B cell (primary cell): ENCODE results near the gene P4HA3. TPM values are rescaled to one million over a fixed set of nuclear protein-coding genes. Genes with fewer than 3 reads are reported as not detected.

Experiments
- ATAC-seq: fragments of 200-7000 bp; cut with Tn5 transposase; one replicate; pipeline ENCODE4 v1.10.0; 2021; ENCODE audit warnings: low read depth, mild to moderate bottlenecking, moderate number of reproducible peaks, moderate library complexity
- CTCF ChIA-PET: fragments of 350-600 bp; sonication (Branson Sonifier 250); formaldehyde crosslinking; loops from one replicate; lab custom pipeline; 2021; ENCODE audit warnings: antibody characterized with exemption, inconsistent platforms; lab: Charles Lee
- POLR2A ChIA-PET: fragments of 350-600 bp; sonication (Branson Sonifier 250); formaldehyde crosslinking; loops from one replicate; lab custom pipeline; 2021; ENCODE audit warnings: antibody characterized with exemption; lab: Charles Lee
- DNase-seq: peaks from one replicate; pipeline ENCODE4 v3.0.0; 2013
- H2AFZ ChIP-seq: 2 replicates; pipeline ENCODE4 v1.6.1; 2012; ENCODE audit warnings: mild to moderate bottlenecking, low read depth, low read length; ENCODE audit not compliant: insufficient read depth, poor library complexity, severe bottlenecking
- H3K27ac ChIP-seq, 2 donors: 1 replicate in 1 of 2; 2 replicates in 1 of 2; pipeline ENCODE4 v1.5.1; 2012 to 2013; ENCODE audit warnings: low read length in 2 of 2, mild to moderate bottlenecking in 2 of 2, moderate library complexity in 1 of 2
- H3K27me3 ChIP-seq, 4 experiments: fragments of 200-600 bp in 1 of 4; sonication (generic) in 1 of 4; replicated peaks in 1 of 4; 1 replicate in 2 of 4; 2 replicates in 2 of 4; pipeline versions ENCODE4 v1.6.1 to v1.7.0; 2013 to 2016; ENCODE audit warnings: low read length in 3 of 4, mild to moderate bottlenecking in 2 of 4, mixed read lengths in 1 of 4, moderate library complexity in 1 of 4; ENCODE audit not compliant: insufficient read depth in 4 of 4, control insufficient read depth in 3 of 4; ENCODE audit errors: control extremely low read depth in 1 of 4
- H3K36me3 ChIP-seq, 2 experiments: replicated peaks in 1 of 2; 1 replicate in 1 of 2; 2 replicates in 1 of 2; pipeline versions ENCODE4 v1.6.1 to v1.7.1; 2013; ENCODE audit warnings: low read length in 1 of 2; ENCODE audit not compliant: insufficient read depth in 2 of 2, control insufficient read depth in 1 of 2; ENCODE audit errors: control extremely low read depth in 1 of 2, extremely low read depth in 1 of 2
- H3K4me1 ChIP-seq, 2 donors: fragments of 200-600 bp in 1 of 2; sonication (generic) in 1 of 2; 1 replicate in 1 of 2; 2 replicates in 1 of 2; pipeline versions ENCODE4 v1.5.1 to v1.6.1; 2013 to 2017; ENCODE audit warnings: low read length in 2 of 2; ENCODE audit not compliant: control insufficient read depth in 2 of 2, insufficient read depth in 2 of 2
- H3K4me2 ChIP-seq: replicated peaks from 2 replicates; pipeline ENCODE3; 2012; ENCODE audit warnings: mild to moderate bottlenecking, low read depth, low read length; ENCODE audit not compliant: poor library complexity, severe bottlenecking
- H3K4me3 ChIP-seq, 5 experiments: fragments of 200-600 bp in 1 of 5; sonication (generic) in 1 of 5; 1 replicate in 3 of 5; 2 replicates in 2 of 5; pipeline versions ENCODE4 v1.5.1 to v1.7.0; 2011 to 2016; ENCODE audit warnings: low read length in 4 of 5, mild to moderate bottlenecking in 4 of 5, low read depth in 2 of 5, control low read depth in 1 of 5, moderate library complexity in 1 of 5; ENCODE audit not compliant: insufficient read depth in 1 of 5; ENCODE audit errors: control extremely low read depth in 1 of 5, extremely low read depth in 1 of 5
- H3K79me2 ChIP-seq: fragments of 200-600 bp; sonication (generic); one replicate; pipeline ENCODE4 v1.6.0; 2016; ENCODE audit warnings: low read length; ENCODE audit not compliant: control insufficient read depth, insufficient read depth
- H3K9ac ChIP-seq: fragments of 200-600 bp; sonication (generic); 2 replicates; pipeline ENCODE4 v1.6.1; 2017; ENCODE audit warnings: mild to moderate bottlenecking, low read length, moderate library complexity
- H3K9me3 ChIP-seq, 3 donors: one replicate each; pipeline versions ENCODE4 v1.6.1 to v1.7.1; 2013; ENCODE audit warnings: low read length in 2 of 3; ENCODE audit not compliant: control insufficient read depth in 2 of 3, insufficient read depth in 1 of 3; ENCODE audit errors: control extremely low read depth in 1 of 3
- H4K20me1 ChIP-seq: 2 replicates; pipeline ENCODE4 v1.6.0; 2012; ENCODE audit warnings: mild to moderate bottlenecking, low read length; ENCODE audit not compliant: insufficient read depth, control insufficient read depth, poor library complexity, severe bottlenecking
- H3K27ac Mint-ChIP-seq: one replicate; pipeline ENCODE4 v1.8.0; 2021; ENCODE audit warnings: mixed read lengths
- H3K27me3 Mint-ChIP-seq: one replicate; pipeline ENCODE4 v1.8.0; 2021; ENCODE audit warnings: mixed read lengths
- H3K4me1 Mint-ChIP-seq: one replicate; pipeline ENCODE4 v1.8.0; 2021; ENCODE audit warnings: mixed read lengths
- H3K4me3 Mint-ChIP-seq: one replicate; pipeline ENCODE4 v1.8.0; 2021; ENCODE audit warnings: mixed read lengths
- H3K9me3 Mint-ChIP-seq: one replicate; pipeline ENCODE4 v1.8.0; 2022; ENCODE audit warnings: mixed read lengths; ENCODE audit not compliant: insufficient read depth
- EZH2 ChIP-seq: IDR thresholded peaks from 2 replicates; pipeline ENCODE4 v1.6.1; 2012; ENCODE audit warnings: borderline replicate concordance, low read depth, mild to moderate bottlenecking, moderate library complexity, low read length; ENCODE audit not compliant: insufficient read depth, poor library complexity, severe bottlenecking
- WGBS: methylation state at CpG from one replicate; pipeline ENCODE4 v1.1.5; 2013; ENCODE audit warnings: missing lambda C conversion rate; ENCODE audit not compliant: insufficient coverage; 5-methylcytosine and 5-hydroxymethylcytosine counted together
- intact Hi-C: fragments of 100-400 bp; cut with micrococcal nuclease; formaldehyde crosslinking; loops from one replicate; pipeline ENCODE4 v1.10.0; 2022
- polyA plus RNA-seq: library from polyadenylated mRNA; depleted of rRNA; stranded (reverse); fragments of >200 nt; gene quantifications from 2 replicates; pipeline ENCODE4 v1.2.3, GENCODE V29; 2012
- total RNA-seq, 2 donors: library from RNA; stranded (reverse); fragments of 120-200 nt in 1 of 2; gene quantifications; 1 replicate in 1 of 2; 2 replicates in 1 of 2; pipeline versions ENCODE4 v1.2.3 to v1.2.4, GENCODE V29; 2013 to 2022
- TF ChIP-seq, protein P1 (sequence below): fragments of 200-600 bp; IDR thresholded peaks from one replicate; pipeline ENCODE4 v1.8.0; 2022; ENCODE audit warnings: antibody characterized with exemption, mild to moderate bottlenecking

P4HA3 gene
- total and polyA plus RNA-seq, 2 donors (not counting 1 experiment from before 2014, with no cell fraction given), result not detected

DNA sequence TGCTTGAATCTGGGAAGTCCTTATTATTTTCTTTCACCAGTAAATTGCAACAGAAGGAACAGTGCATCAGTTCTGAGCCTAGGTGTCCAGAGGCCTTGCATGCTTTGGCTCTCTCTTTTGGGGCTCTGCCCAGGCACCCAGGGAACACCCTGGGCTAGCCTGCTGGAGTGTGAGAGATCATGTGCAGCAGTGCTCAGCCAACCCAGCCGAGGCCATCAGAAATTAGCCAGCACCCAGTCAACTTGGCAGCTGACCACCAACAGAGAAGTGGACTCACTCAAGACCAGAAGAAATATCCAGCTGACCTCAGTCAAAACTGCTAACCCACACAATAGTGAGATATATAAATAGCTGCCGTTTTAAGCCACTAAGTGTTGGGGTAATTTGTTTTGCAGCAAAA, 11.2 kb upstream of the P4HA3 start:
- ChIA-PET POLR2A (no interaction called here), CTCF (no interaction called here)
- Histone ChIP-seq H3K27ac (no peak overlapping the region), H3K9me3 (peaks cover 0 to 2% (median 0%) of the 10 kb centered on the region in 3 donors), H3K36me3 (no peaks in the 10 kb centered on the region), H3K9ac (no peak overlapping the region), H3K4me1 (peaks cover 0 to 4% of the 10 kb centered on the region in 2 donors), H3K27me3 (peaks cover 0 to 8% (median 0%) of the 10 kb centered on the region in 4 experiments), H3K79me2 (no peaks in the 10 kb centered on the region), H3K4me2 (no peak overlapping the region), H3K4me3 (no peak overlapping the region), H2AFZ (no peak overlapping the region), H4K20me1 (no peaks in the 10 kb centered on the region)
- intact Hi-C loops, result no loop called here
- Mint-ChIP-seq H3K27ac (no peak overlapping the region), H3K4me3 (no peak overlapping the region), H3K9me3 (peaks cover 3% of the 10 kb centered on the region), H3K27me3 (peaks cover 20% of the 10 kb centered on the region), H3K4me1 (peaks cover 5% of the 10 kb centered on the region)
- no CpG with 5 or more reads among the region's 2 CpGs for WGBS
- ATAC-seq (no peak), DNase-seq (no peak)
- no peak for TF ChIP-seq EZH2
- TF ChIP-seq, protein P1, sequence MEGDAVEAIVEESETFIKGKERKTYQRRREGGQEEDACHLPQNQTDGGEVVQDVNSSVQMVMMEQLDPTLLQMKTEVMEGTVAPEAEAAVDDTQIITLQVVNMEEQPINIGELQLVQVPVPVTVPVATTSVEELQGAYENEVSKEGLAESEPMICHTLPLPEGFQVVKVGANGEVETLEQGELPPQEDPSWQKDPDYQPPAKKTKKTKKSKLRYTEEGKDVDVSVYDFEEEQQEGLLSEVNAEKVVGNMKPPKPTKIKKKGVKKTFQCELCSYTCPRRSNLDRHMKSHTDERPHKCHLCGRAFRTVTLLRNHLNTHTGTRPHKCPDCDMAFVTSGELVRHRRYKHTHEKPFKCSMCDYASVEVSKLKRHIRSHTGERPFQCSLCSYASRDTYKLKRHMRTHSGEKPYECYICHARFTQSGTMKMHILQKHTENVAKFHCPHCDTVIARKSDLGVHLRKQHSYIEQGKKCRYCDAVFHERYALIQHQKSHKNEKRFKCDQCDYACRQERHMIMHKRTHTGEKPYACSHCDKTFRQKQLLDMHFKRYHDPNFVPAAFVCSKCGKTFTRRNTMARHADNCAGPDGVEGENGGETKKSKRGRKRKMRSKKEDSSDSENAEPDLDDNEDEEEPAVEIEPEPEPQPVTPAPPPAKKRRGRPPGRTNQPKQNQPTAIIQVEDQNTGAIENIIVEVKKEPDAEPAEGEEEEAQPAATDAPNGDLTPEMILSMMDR, result no peak

DNA sequence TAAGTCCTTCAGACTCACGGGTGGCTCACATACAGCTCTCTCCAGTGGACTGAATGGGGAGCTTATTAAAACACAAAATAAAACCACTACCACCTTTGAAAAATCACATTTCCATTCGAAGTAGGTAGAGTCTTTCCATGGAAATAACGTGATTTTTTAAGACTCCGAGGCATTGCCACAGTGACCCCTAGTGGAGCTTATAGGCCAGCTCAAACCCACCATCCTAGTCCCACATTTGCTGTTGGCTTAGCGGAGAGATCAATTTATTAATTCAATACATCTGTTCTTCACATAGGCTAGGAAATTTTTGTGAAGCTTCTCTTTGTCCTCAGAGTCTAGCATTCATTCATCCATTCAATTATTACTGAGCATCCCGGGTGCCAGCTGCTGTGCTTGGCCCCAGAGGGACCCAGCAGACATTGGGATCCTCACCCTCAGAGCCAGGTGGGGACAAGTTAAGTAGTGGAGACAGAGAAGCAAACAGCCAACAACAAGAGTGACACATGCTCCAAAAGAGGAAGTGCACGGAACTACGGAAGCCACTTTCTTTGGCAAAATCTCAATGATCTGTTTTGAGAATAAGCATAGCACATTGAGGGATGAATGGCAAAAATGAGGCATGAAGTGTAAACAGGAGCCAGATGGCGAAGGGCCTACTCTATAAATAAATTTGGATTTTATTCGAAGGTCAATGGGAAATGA, 10.2 kb upstream of the P4HA3 start:
- CTCF ChIA-PET, result interaction anchor here (1.0 kb wide), 1 partner anchor 69 kb away, joined by 3 read pairs; no protein-coding TSS in a partner anchor
- peak; percentile 15 for DNase-seq
- peaks cover 0 to 8% (median 0%) of the 10 kb centered on the region in 4 experiments for H3K27me3 ChIP-seq
- no peak overlapping the region for H3K27ac ChIP-seq
- 55% methylated on average over 9 of the region's 10 CpGs for WGBS
- no peaks in the 10 kb centered on the region for H3K79me2 ChIP-seq
- H3K4me3 Mint-ChIP-seq, result no peak overlapping the region
- peaks cover 12% of the 10 kb centered on the region for H3K9me3 Mint-ChIP-seq
- H4K20me1 ChIP-seq, result no peaks in the 10 kb centered on the region
- H3K36me3 ChIP-seq, result no peaks in the 10 kb centered on the region
- H3K27me3 Mint-ChIP-seq, result peaks cover 23% of the 10 kb centered on the region
- H3K27ac Mint-ChIP-seq, result no peak overlapping the region
- H3K9me3 ChIP-seq, result peaks cover 1 to 7% (median 5%) of the 10 kb centered on the region in 3 donors
- TF ChIP-seq EZH2, result no peak
- TF ChIP-seq, protein P1, result peak; percentile 25
- H3K4me1 ChIP-seq, result peaks cover 0 to 4% of the 10 kb centered on the region in 2 donors
- no peak overlapping the region for H2AFZ ChIP-seq
- no peak overlapping the region for H3K9ac ChIP-seq
- intact Hi-C loops, result no loop called here
- no peak for ATAC-seq
- H3K4me1 Mint-ChIP-seq, result peaks cover 5% of the 10 kb centered on the region
- H3K4me2 ChIP-seq, result no peak overlapping the region
- POLR2A ChIA-PET, result no interaction called here
- no peak overlapping the region for H3K4me3 ChIP-seq
